ENCODE data around the gene PGAM5. TPM values are rescaled to one million over a fixed set of nuclear protein-coding genes. Genes with fewer than 3 reads are reported as not detected.
"Not testable (repeated sequence)": the region's sequence is repeated elsewhere in the genome, so short reads cannot be mapped to it uniquely, and the experiment has no call there.

Gene PGAM5
- total RNA-seq, 1 experiment from 2014 or later, result 36.5 TPM

GRCh38 chr12:132673288-132674179 is 37.1 kb upstream of the PGAM5 start:
- Histone ChIP-seq H3K27me3 (replicated peaks) (no peaks in the 10 kb centered on the region), H3K4me1 (replicated peaks) (no peaks in the 10 kb centered on the region), H3K9me3 (replicated peaks) (no peaks in the 10 kb centered on the region), H3K36me3 (peaks cover 89% of the 10 kb centered on the region), H3K4me3 (no peak overlapping the region), H3K27ac (no peak overlapping the region)
- DNase-seq (ENCODE audit: low read depth in 1 of 2, low spot score in 2 of 2), result no peak

- Histone ChIP-seq H3K27ac (no peak overlapping the region), H3K36me3 (peaks cover 89% of the 10 kb centered on the region)
- no peak for DNase-seq (ENCODE audit: low read depth in 1 of 2, low spot score in 2 of 2)
Measured at GRCh38 chr12:132674561-132674960, 36.1 kb upstream of the PGAM5 start.

GRCh38 chr12:132675757-132676432 is 34.7 kb upstream of the PGAM5 start:
- no peak for DNase-seq (ENCODE audit: low read depth in 1 of 2, low spot score in 2 of 2)
- Histone ChIP-seq H3K4me1 (replicated peaks) (no peaks in the 10 kb centered on the region), H3K4me3 (no peak overlapping the region), H3K9me3 (replicated peaks) (no peaks in the 10 kb centered on the region), H3K27ac (no peak overlapping the region), H3K36me3 (peaks cover 89% of the 10 kb centered on the region), H3K27me3 (replicated peaks) (no peaks in the 10 kb centered on the region)

More at GRCh38 chr12:132674561-132674960, 36.1 kb upstream of the PGAM5 start:
- Histone ChIP-seq H3K27me3 (replicated peaks) (no peaks in the 10 kb centered on the region), H3K4me1 (replicated peaks) (no peaks in the 10 kb centered on the region), H3K9me3 (replicated peaks) (no peaks in the 10 kb centered on the region), H3K4me3 (no peak overlapping the region)

DNA sequence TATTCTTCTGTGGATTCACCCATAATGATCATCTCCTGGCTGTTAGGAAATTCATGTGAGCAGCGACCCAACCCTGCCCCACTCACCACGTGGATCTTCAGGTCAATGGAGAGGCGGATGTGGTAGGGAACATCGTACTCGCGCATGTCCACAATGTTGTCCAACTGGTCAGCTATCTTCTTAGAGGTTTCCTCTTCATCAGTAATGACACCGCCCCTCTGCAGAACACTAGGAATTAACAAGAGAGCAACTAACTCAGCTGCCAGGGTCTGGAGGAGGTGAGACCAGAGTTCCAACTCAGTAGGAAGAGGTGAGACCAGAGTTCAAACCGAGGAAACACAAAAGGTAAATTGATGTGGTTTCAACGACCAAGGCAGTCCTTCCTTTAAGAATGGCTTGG is 33.1 kb upstream of the PGAM5 start:
- DNase-seq (ENCODE audit: low read depth in 1 of 2, low spot score in 2 of 2), result no peak
- Histone ChIP-seq H3K27ac (no peak overlapping the region), H3K27me3 (replicated peaks) (no peaks in the 10 kb centered on the region), H3K36me3 (peaks cover 83% of the 10 kb centered on the region), H3K4me3 (no peak overlapping the region), H3K4me1 (replicated peaks) (no peaks in the 10 kb centered on the region), H3K9me3 (replicated peaks) (no peaks in the 10 kb centered on the region)

DNA sequence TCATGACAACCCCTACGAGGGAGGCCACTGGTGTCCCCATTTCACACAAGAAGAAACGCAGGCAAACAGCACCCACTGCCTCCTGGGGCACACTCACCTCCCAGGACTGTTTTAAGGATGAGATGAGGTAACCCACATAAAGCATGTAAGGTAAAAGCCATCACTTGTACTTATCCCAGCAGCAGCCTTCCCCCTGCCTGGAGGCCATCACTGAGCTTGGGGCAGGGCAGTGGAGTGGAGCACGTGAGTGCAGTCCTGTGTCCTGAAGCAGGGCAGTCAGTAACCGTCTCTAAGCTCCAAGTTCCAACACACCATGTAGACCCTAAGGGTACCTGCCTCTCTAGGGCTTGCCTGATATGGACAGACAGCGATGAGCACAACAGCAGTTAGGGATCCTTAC is 25.2 kb upstream of the PGAM5 start:
- peaks cover 7% of the 10 kb centered on the region for H3K4me1 ChIP-seq (replicated peaks)
- peaks cover 7% of the 10 kb centered on the region; the same call in 1 of the 2 replicates for H3K9me3 ChIP-seq (replicated peaks)
- H3K27me3 ChIP-seq (replicated peaks), result no peaks in the 10 kb centered on the region
- DNase-seq (ENCODE audit: low read depth in 1 of 2, low spot score in 2 of 2), result no peak
- H3K27ac ChIP-seq, result no peak overlapping the region
- peaks cover 43% of the 10 kb centered on the region for H3K36me3 ChIP-seq
- no peak overlapping the region for H3K4me3 ChIP-seq

- no peak for DNase-seq (ENCODE audit: low read depth in 1 of 2, low spot score in 2 of 2)
- peak overlapping the region; percentile 93 for H3K27ac ChIP-seq
- H3K36me3 ChIP-seq, result peaks cover 44% of the 10 kb centered on the region
- peaks cover 7% of the 10 kb centered on the region; the same call in 1 of the 2 replicates for H3K9me3 ChIP-seq (replicated peaks)
- H3K27me3 ChIP-seq (replicated peaks), result no peaks in the 10 kb centered on the region
- H3K4me1 ChIP-seq (replicated peaks), result peaks cover 7% of the 10 kb centered on the region
- peak overlapping the region; percentile 99 for H3K4me3 ChIP-seq
Measured at GRCh38 chr12:132686825-132687210, 23.8 kb upstream of the PGAM5 start.

DNA sequence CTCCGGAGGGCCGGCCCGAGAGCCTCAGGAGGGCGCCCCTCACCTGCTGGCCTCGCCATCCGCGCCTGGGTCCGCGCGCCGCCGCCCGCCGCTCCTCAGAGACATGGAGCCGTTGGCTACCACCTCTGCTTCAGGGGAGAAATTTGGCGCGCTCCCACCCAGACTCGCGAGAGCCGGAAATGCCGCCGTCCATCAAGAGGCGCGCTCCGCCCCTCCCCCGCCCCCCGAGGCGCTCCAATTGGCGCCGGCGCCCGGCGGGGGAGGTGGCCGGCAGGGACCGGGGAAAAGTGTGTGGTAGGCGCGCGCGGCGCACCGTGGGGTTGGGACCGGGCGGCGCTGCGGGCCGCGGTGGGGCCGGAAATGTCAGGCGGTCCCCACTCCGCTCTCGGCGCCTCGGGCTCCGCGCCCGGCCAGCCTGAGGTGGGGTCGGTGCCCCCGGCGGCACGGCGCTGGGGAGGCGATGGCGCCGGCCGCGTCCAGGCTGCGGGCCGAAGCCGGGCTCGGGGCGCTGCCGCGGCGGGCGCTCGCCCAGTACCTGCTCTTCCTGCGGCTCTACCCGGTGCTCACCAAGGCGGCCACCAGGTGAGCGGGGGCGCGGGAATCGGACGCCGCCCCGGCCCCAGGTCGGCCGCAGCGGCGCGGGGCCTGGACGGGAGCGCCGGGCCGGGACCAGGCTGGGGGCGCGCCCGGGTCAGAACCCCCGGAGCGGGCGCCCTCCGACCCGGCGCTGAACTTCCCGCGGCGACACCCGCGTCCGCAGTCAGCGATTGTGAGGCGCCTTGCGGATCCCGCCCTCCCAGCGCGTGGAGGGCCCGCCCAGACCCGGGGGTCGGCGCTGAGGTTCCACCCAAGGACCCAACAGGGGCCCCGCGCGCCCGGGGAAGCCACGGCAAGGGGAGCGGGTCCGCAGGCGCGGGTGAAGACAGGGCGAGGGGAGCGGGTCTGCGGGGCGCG is 23.2 kb upstream of the PGAM5 start, which contains the start of the genes POLE and PXMP2:
Gene POLE (minus strand): TSS at position 132 of the 954 bp plus-strand sequence. CDS start 27 bp downstream, at position 105.
Gene PXMP2 (plus strand): TSS at position 377 of the 954 bp plus-strand sequence. CDS start 84 bp downstream, at position 461.
- Histone ChIP-seq H3K9me3 (replicated peaks) (peaks cover 7% of the 10 kb centered on the region; the same call in 1 of the 2 replicates), H3K27ac (peak within 1 kb of the TSS; percentile 93)
- peak; percentile 96 to 98 for DNase-seq (ENCODE audit: low read depth in 1 of 2, low spot score in 2 of 2)

GRCh38 chr12:132689227-132689626 is 21.4 kb upstream of the PGAM5 start:
- H3K36me3 ChIP-seq, result peaks cover 38% of the 10 kb centered on the region
- no peaks in the 10 kb centered on the region for H3K27me3 ChIP-seq (replicated peaks)
- H3K9me3 ChIP-seq (replicated peaks), result peaks cover 7% of the 10 kb centered on the region; the same call in 1 of the 2 replicates
- DNase-seq (ENCODE audit: low read depth in 1 of 2, low spot score in 2 of 2), result no peak
- H3K27ac ChIP-seq, result no peak overlapping the region
- H3K4me1 ChIP-seq (replicated peaks), result peaks cover 7% of the 10 kb centered on the region
- H3K4me3 ChIP-seq, result no peak overlapping the region

More for the DNA sequence above, 23.2 kb upstream of the PGAM5 start, which contains the start of the genes POLE and PXMP2:
- Histone ChIP-seq H3K36me3 (peaks cover 42% of the 10 kb centered on the region), H3K4me3 (peak within 1 kb of the TSS; percentile 99), H3K27me3 (replicated peaks) (no peaks in the 10 kb centered on the region), H3K4me1 (replicated peaks) (peaks cover 7% of the 10 kb centered on the region)

DNA sequence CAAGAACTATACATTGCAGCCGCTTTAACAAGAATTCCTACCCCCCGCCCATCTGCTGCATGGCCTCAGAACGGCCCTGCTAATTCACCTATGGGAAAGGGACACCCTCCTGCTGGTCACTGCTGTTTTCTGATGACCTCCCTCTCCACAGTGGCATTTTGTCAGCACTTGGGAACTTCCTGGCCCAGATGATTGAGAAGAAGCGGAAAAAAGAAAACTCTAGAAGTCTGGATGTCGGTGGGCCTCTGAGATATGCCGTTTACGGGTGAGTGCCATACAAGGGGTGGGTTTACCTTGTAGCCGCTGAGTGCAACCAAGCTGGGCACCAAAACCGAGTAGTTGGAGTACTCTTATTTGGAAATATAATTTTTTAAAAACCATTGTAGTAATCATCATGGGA is 20.5 kb upstream of the PGAM5 start:
- Histone ChIP-seq H3K4me1 (replicated peaks) (peaks cover 7% of the 10 kb centered on the region), H3K4me3 (no peak overlapping the region), H3K27me3 (replicated peaks) (no peaks in the 10 kb centered on the region), H3K27ac (no peak overlapping the region), H3K9me3 (replicated peaks) (peaks cover 7% of the 10 kb centered on the region; the same call in 1 of the 2 replicates), H3K36me3 (peaks cover 38% of the 10 kb centered on the region)
- DNase-seq (ENCODE audit: low read depth in 1 of 2, low spot score in 2 of 2), result no peak

DNA sequence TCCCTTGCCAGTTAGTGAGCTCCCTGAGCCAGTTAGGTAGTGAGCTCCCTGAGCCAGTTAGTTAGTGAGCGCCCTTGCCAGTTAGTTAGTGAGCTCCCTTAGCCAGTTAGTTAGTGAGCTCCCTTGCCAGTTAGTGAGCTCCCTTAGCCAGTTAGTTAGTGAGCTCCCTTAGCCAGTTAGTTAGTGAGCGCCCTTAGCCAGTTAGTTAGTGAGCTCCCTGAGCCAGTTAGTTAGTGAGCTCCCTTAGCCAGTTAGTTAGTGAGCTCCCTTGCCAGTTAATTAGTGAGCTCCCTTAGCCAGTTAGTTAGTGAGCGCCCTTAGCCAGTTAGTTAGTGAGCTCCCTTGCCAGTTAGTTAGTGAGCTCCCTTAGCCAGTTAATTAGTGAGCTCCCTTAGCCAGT is 18.6 kb upstream of the PGAM5 start:
- H3K9me3 ChIP-seq (replicated peaks); DNase-seq (ENCODE audit: low read depth in 1 of 2, low spot score in 2 of 2); H3K27me3 ChIP-seq (replicated peaks); H3K4me3 ChIP-seq; H3K27ac ChIP-seq; H3K4me1 ChIP-seq (replicated peaks): not testable (repeated sequence)
- peaks cover 41% of the 10 kb centered on the region for H3K36me3 ChIP-seq

DNA sequence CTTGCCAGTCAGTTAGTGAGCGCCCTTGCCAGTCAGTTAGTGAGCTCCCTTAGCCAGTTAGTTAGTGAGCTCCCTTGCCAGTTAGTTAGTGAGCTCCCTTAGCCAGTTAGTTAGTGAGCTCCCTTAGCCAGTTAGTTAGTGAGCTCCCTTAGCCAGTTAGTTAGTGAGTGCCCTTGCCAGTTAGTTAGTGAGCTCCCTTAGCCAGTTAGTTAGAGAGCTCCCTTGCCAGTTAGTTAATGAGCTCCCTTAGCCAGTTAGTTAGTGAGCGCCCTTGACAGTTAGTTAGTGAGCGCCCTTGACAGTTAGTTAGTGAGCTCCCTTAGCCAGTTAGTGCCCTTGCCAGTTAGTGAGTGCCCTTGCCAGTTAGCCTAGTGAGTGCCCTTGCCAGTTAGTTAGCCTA is 15.8 kb upstream of the PGAM5 start:
- not testable (repeated sequence) for H3K27me3 ChIP-seq (replicated peaks); H3K9me3 ChIP-seq (replicated peaks); H3K4me3 ChIP-seq; H3K27ac ChIP-seq; DNase-seq (ENCODE audit: low read depth in 1 of 2, low spot score in 2 of 2); H3K4me1 ChIP-seq (replicated peaks)
- H3K36me3 ChIP-seq, result peaks cover 48% of the 10 kb centered on the region

DNA sequence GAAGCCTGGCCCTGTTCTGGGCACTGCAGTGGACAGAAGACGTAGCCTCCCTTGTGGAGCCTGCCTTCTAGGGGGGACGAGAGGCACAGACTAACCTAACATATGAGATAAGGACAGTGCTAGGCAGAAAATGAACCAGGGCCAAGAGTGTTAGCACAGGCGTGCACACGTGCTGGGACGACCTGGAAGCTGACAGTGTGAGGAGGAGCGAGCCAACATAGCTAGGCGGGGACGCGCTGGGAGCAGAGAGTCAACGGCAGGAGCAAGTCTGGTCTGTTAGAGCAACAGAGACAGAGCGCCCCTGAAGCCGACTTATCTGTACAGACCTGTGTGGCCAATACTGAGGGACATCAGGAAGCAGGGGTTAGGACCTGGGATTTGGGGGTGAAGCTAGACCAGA is 15.2 kb upstream of the PGAM5 start:
- Histone ChIP-seq H3K36me3 (peaks cover 46% of the 10 kb centered on the region), H3K4me3 (no peak overlapping the region), H3K9me3 (replicated peaks) (no peaks in the 10 kb centered on the region), H3K27me3 (replicated peaks) (no peaks in the 10 kb centered on the region), H3K4me1 (replicated peaks) (peaks cover 9% of the 10 kb centered on the region), H3K27ac (no peak overlapping the region)
- no peak for DNase-seq (ENCODE audit: low read depth in 1 of 2, low spot score in 2 of 2)

- H3K4me1 ChIP-seq (replicated peaks), result peaks cover 15% of the 10 kb centered on the region
- no peak for DNase-seq (ENCODE audit: low read depth in 1 of 2, low spot score in 2 of 2)
- no peaks in the 10 kb centered on the region for H3K27me3 ChIP-seq (replicated peaks)
- no peak overlapping the region for H3K27ac ChIP-seq
- H3K9me3 ChIP-seq (replicated peaks), result no peaks in the 10 kb centered on the region
- H3K36me3 ChIP-seq, result peaks cover 62% of the 10 kb centered on the region
- no peak overlapping the region for H3K4me3 ChIP-seq
Measured at GRCh38 chr12:132698341-132698740, 12.3 kb upstream of the PGAM5 start.

Measured in SJSA1 (cell line).